Progenitor cell of endocrine pancreas (in vitro differentiated cells): ENCODE data around the gene SPIN2A. TPM values are rescaled to one million over a fixed set of nuclear protein-coding genes. Genes with fewer than 3 reads are reported as not detected.
A peak's percentile ranks its signal among the peaks of the same experiment; 100 is the strongest.
"Not testable (repeated sequence)": the region's sequence is repeated elsewhere in the genome, so short reads cannot be mapped to it uniquely, and the experiment has no call there.

Experiments used
- DNase-seq: peaks from one replicate; pipeline ENCODE4 v3.0.0; 2021; ENCODE audit warnings: low spot score; ENCODE audit not compliant: unreplicated experiment
- H3K27ac Mint-ChIP-seq: 2 replicates; pipeline ENCODE4 v1.8.0; 2021; ENCODE audit warnings: mild to moderate bottlenecking, moderate library complexity, mixed read lengths
- H3K27me3 Mint-ChIP-seq: 2 replicates; pipeline ENCODE4 v1.8.0; 2021; ENCODE audit warnings: mixed read lengths
- H3K36me3 Mint-ChIP-seq: 2 replicates; pipeline ENCODE4 v1.8.0; 2022; ENCODE audit warnings: mixed read lengths; ENCODE audit not compliant: insufficient read depth
- H3K4me1 Mint-ChIP-seq: 2 replicates; pipeline ENCODE4 v1.8.0; 2021; ENCODE audit warnings: low read depth, mixed read lengths
- H3K4me3 Mint-ChIP-seq: 2 replicates; pipeline ENCODE4 v1.8.0; 2021; ENCODE audit warnings: low read depth, mild to moderate bottlenecking, moderate library complexity, mixed read lengths
- H3K9me3 Mint-ChIP-seq: 2 replicates; pipeline ENCODE4 v1.8.0; 2021; ENCODE audit warnings: low read depth, mixed read lengths
- total RNA-seq: library from RNA; stranded (reverse); gene quantifications from 2 replicates; pipeline ENCODE4 v1.2.1, GENCODE V29; 2021
- TF ChIP-seq, protein P1 (sequence below): fragments of 200-600 bp; sonication (generic); IDR thresholded peaks from one replicate; pipeline ENCODE4 v1.5.0; 2021; ENCODE audit warnings: antibody characterized with exemption, mild to moderate bottlenecking; ENCODE audit not compliant: unreplicated experiment

Gene SPIN2A
- total RNA-seq, 1 donor from 2014 or later: 1.8 TPM

DNA sequence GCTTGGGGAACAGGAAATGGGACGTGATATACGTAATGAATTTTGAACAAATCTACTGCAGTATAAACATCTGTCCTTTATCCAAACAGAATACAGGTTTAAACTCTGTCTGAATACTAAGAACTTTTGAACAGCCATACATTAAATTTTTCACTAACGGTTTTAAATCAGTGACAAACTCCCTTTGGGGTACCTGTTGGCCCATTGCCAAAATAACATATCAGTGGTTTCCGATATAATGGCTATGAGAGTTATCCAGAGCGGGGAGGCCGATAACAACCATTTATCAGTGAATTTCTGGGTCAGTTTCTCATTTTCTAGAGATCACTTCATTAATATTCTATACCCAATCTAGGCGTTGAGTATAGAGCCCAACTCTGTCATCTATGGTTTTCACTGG lies 5.2 kb downstream of the SPIN2A start:
- no peak overlapping the region for H3K4me3 Mint-ChIP-seq
- no peaks in the 10 kb centered on the region for H3K4me1 Mint-ChIP-seq
- TF ChIP-seq, protein P1, sequence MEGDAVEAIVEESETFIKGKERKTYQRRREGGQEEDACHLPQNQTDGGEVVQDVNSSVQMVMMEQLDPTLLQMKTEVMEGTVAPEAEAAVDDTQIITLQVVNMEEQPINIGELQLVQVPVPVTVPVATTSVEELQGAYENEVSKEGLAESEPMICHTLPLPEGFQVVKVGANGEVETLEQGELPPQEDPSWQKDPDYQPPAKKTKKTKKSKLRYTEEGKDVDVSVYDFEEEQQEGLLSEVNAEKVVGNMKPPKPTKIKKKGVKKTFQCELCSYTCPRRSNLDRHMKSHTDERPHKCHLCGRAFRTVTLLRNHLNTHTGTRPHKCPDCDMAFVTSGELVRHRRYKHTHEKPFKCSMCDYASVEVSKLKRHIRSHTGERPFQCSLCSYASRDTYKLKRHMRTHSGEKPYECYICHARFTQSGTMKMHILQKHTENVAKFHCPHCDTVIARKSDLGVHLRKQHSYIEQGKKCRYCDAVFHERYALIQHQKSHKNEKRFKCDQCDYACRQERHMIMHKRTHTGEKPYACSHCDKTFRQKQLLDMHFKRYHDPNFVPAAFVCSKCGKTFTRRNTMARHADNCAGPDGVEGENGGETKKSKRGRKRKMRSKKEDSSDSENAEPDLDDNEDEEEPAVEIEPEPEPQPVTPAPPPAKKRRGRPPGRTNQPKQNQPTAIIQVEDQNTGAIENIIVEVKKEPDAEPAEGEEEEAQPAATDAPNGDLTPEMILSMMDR: no peak
- no peaks in the 10 kb centered on the region for H3K27me3 Mint-ChIP-seq
- H3K36me3 Mint-ChIP-seq: peaks cover 6% of the 10 kb centered on the region
- no peak for DNase-seq
- H3K27ac Mint-ChIP-seq: no peak overlapping the region
- peaks cover 11% of the 10 kb centered on the region for H3K9me3 Mint-ChIP-seq

DNA sequence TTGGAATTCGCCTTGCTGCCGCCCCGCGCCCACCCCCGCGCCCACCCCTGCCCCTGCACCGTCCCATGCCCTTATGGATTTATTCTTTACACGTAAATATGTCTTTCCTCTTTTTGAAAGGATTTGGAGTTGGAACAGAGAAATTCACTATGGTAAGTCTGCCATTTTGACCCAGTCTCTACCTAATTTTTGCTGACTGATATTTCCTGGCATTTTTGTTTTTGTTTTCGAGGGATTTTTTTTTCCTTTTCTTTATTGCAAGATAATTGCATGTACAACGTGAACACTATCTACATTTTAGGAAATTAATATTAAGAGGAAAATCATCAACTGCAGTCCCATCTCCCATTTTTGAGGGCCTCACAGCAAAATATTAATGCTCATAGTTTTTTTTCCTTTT lies 15.4 kb downstream of the SPIN2A start:
- H3K4me3 Mint-ChIP-seq: peak overlapping the region; percentile 94

DNA sequence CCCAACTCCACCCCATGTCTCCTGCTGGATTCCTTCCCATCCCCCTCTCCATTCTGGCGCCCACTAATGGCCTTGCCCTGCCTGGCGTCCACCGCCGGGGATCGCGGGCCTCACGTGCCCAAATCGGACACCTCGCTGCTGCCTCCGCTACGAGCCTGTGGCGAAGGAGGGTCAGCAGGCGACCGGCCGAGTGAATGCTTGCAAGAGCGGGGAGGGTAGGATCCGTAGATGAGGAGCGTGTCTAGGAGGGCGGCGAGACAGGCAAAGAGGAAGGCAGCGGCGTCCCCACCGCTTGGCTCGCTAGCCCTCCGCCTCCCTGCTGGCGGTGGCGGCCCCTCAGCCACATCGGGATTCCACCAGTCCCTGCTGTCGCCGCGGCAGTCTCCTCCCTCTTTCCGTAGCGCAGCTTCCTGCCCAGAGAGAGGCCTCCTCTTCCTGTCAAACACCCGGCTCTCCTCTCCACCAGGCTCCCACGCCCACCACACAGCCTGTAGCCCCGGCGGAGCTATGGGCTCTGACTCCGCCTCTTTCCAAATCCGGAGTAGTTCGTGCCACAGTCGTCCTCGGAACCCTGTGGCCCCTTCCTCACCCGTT lies 15.9 kb downstream of the SPIN2A start, which contains the start of gene SPIN2B:
SPIN2B (minus strand) TSS at position 387 of the 594 bp plus-strand sequence.
- Mint-ChIP-seq H3K27me3 (no peaks in the 10 kb centered on the region), H3K4me1 (peaks cover 1% of the 10 kb centered on the region), H3K9me3 (peaks cover 14% of the 10 kb centered on the region), H3K36me3 (peaks cover 2% of the 10 kb centered on the region), H3K4me3 (peak within 1 kb of the TSS; percentile 94), H3K27ac (peak within 1 kb of the TSS; percentile 98)
- peak; percentile 64 for DNase-seq
- TF ChIP-seq, protein P1: peak; percentile 17

More for the DNA sequence above, 15.4 kb downstream of the SPIN2A start:
- TF ChIP-seq, protein P1: no peak
- Mint-ChIP-seq H3K36me3 (peaks cover 2% of the 10 kb centered on the region), H3K27ac (peak overlapping the region; percentile 98), H3K9me3 (peaks cover 14% of the 10 kb centered on the region), H3K4me1 (peaks cover 1% of the 10 kb centered on the region), H3K27me3 (no peaks in the 10 kb centered on the region)
- no peak for DNase-seq

DNA sequence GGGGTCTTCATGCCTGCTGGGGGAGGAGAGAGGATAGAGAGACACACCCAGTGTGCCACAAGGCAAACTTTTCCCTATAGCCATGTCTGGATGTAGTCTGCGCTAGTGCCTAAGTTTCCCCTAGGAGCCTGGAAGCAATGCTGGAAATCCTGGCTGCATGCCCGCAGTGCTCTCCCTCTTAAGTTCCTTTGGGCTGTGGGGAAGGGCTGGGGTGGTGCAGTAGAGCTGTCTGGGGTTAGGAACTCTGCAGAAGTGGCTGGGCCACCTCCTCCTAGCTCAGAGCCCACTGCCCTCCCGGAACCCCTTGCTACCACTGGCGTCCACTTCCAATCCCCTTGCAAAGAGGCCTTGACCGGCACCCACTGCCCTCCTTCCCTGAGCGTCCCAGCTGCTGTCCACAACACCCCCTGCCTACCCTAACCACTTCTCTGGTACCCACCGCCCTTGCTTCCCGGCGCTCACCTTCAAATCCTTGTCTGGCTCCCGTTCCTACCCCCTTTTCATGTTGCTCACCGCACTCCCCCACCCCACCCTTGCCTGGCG lies 16.5 kb downstream of the SPIN2A start:
- H3K4me1 Mint-ChIP-seq, H3K27me3 Mint-ChIP-seq, DNase-seq, H3K36me3 Mint-ChIP-seq: not testable (repeated sequence)
- Mint-ChIP-seq H3K4me3 (peak overlapping the region; percentile 94), H3K9me3 (peaks cover 14% of the 10 kb centered on the region), H3K27ac (peak overlapping the region; percentile 98)

DNA sequence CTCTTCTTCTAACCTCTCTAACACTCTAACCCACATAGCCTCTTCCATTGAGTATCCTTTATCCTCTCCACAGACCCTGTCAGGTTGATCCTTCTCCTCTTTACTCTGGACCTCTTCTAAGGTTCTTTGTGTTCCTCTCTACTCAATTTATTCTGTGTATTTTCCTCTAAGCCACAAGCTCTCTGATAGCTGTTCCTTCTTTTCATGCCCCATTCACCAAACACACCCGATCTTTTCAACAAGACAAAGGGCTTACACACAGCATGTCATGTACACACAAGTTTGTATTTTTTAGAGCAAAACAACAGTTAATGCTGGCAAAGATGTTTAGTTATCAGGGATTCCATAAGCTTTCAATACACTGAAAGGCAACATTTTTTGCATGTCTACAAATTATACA lies 17.8 kb downstream of the SPIN2A start:
- Mint-ChIP-seq H3K27ac (no peak overlapping the region), H3K27me3 (no peaks in the 10 kb centered on the region), H3K4me1 (peaks cover 1% of the 10 kb centered on the region), H3K36me3 (peaks cover 4% of the 10 kb centered on the region), H3K9me3 (peaks cover 9% of the 10 kb centered on the region), H3K4me3 (no peak overlapping the region)
- TF ChIP-seq, protein P1: no peak
- DNase-seq: no peak

DNA sequence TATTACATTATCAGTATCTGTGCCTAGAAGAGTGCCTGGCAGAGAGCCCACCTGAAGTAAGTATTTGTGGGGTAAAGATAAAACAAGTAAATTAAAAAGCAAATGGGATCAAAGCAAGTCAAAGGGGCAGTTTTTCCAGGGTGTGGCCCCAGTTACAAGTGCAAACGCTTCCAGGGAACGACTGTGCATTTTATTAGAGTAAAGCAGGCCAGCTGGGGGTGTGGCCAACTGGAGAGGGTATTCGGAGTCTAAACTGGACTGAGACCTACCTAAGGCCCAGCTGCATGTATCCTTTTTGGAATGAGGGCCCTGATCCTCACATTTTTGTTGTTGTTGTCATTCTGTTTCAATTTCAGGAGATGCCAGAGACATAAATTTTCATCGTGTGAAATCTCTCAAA lies 19.6 kb downstream of the SPIN2A start:
- not testable (repeated sequence) for H3K4me1 Mint-ChIP-seq, H3K36me3 Mint-ChIP-seq, H3K27me3 Mint-ChIP-seq, DNase-seq, H3K9me3 Mint-ChIP-seq, H3K4me3 Mint-ChIP-seq
- H3K27ac Mint-ChIP-seq: peak overlapping the region; percentile 22
